ENCODE measurements around the gene CFD. TPM values are rescaled to one million over a fixed set of nuclear protein-coding genes. Genes with fewer than 3 reads are reported as not detected.

Gene CFD
- total and polyA plus RNA-seq, 10 of the 15 experiments (the other 5 are each of a cell fraction or from before 2014, with no cell fraction given): 0.05 to 1.1 (median 0.38) TPM; not detected in 4

DNA sequence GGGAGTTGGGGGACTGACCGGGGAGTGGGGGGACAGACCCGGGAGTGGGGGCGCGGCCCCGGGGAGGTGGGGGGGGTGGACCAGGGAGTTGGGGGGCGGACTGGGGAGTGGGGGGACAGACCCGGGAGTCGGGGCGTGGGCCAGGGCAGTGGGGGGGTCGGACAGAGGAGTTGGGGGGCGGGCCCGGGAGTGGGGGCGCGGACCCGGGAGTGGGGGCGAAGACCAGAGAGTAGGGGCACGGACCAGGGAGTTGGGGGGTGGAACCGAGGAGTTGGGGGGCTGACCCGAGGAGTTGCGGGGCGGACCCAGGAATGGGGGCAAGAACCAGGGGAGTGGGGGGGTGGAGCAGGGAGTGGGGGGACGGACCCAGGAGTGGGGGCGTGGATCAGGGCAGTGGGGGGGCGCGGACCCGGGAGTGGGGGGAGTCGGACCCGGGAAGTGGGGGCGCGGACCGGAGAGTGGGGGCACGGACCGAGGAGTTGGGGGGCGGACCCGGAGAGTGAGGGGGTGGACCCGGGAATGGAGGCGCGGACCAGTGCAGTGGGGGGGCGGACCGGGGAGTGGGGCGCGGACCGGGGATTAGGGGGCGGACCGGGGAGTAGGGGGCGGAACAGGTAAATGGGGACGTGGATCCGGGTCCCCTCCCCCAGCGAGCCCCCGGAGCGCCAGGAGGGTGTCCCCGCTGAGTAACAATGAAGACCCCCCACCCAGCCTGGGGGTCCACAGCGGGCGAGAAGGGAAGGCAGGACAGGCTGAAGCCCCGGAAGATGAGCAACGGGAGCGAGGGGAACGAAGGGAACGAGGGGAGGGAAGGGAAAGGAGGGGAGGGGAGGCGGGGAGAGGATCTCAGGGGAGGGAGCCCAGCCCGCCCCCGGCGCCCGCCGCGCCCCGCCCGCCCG lies 53.0 kb downstream of the CFD start:
- in situ Hi-C loops (cut with MboI): no loop called here
- DNase-seq (ENCODE audit: low read depth, low spot score) (no peak), FAIRE-seq (no peak), ATAC-seq (no peak)
- Histone ChIP-seq H3K4me1 (ENCODE audit: control insufficient read depth, insufficient read depth, low read length) (peaks cover 26% of the 10 kb centered on the region), H3K9ac (ENCODE audit: control insufficient read depth, insufficient read depth, low read length) (peak overlapping the region; percentile 89; the same call in 1 of the 2 replicates), H3K4me3 (peak overlapping the region; percentile 74; the same call in 1 of the 2 replicates), H3K9me3 (replicated peaks; ENCODE audit: control insufficient read depth, insufficient read depth, low read length) (no peaks in the 10 kb centered on the region), H2AFZ (ENCODE audit: control insufficient read depth, low read depth, low read length) (no peak overlapping the region), H3K79me2 (ENCODE audit: control insufficient read depth, insufficient read depth, low read length) (peaks cover 15% of the 10 kb centered on the region), H3K27me3 (replicated peaks in 1 of 2; ENCODE audit: control insufficient read depth in 2 of 2, insufficient read depth in 2 of 2, low read length in 1 of 2) (no peaks in the 10 kb centered on the region; a peak in 1 of 4 replicates), H4K20me1 (ENCODE audit: control insufficient read depth, insufficient read depth) (no peaks in the 10 kb centered on the region), H3K4me2 (ENCODE audit: control insufficient read depth, insufficient read depth) (peak overlapping the region; percentile 48; the same call in 1 of the 2 replicates), H3K36me3 (ENCODE audit: control insufficient read depth in 2 of 2, insufficient read depth in 2 of 2, low read length in 1 of 2) (no peaks in the 10 kb centered on the region; a peak in 1 of 4 replicates), H3K27ac (ENCODE audit: control insufficient read depth, insufficient read depth) (peak overlapping the region; percentile 77)
- 2% methylated on average over 8 of the region's 69 CpGs for WGBS (ENCODE audit: insufficient coverage, insufficient replicate concordance, low lambda C conversion rate, missing lambda C conversion rate)
- ChIA-PET RAD21 (ENCODE audit: unreplicated experiment) (no interaction called here), CTCF (no interaction called here), POLR2A (no interaction called here), SMC1A (ENCODE audit: uncharacterized antibody, unreplicated experiment) (no interaction called here)
- intact Hi-C loops (cut with micrococcal nuclease; ENCODE audit: unreplicated experiment): no loop called here
- no TSS peak for BruUV-seq (replicated peaks)
- TF ChIP-seq MEF2B (IDR thresholded peaks at IDR 0.05; ENCODE audit: partially characterized antibody, poor library complexity, severe bottlenecking): no peak
- TF ChIP-seq ZNF24 (IDR thresholded peaks at IDR 0.05): no peak
- TF ChIP-seq RELA (IDR thresholded peaks at IDR 0.05; ENCODE audit: borderline replicate concordance, partially characterized antibody): no peak
- peak; percentile 29; the same call in 1 of the 2 replicates for TF ChIP-seq CREB1 (IDR thresholded peaks at IDR 0.05; ENCODE audit: low read depth)
- TF ChIP-seq KAT2A (conservative IDR thresholded peaks at IDR 0.05; ENCODE audit: control insufficient read depth, low read depth, low read length): no peak
- TF ChIP-seq, protein P1, sequence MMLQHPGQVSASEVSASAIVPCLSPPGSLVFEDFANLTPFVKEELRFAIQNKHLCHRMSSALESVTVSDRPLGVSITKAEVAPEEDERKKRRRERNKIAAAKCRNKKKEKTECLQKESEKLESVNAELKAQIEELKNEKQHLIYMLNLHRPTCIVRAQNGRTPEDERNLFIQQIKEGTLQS (IDR thresholded peaks at IDR 0.05; ENCODE audit: borderline replicate concordance, extremely low read depth, low read depth, low read length): no peak
- no peak for TF ChIP-seq CBX5 (IDR thresholded peaks at IDR 0.05; ENCODE audit: low read depth)
- TF ChIP-seq, protein P2, sequence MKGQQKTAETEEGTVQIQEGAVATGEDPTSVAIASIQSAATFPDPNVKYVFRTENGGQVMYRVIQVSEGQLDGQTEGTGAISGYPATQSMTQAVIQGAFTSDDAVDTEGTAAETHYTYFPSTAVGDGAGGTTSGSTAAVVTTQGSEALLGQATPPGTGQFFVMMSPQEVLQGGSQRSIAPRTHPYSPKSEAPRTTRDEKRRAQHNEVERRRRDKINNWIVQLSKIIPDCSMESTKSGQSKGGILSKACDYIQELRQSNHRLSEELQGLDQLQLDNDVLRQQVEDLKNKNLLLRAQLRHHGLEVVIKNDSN (IDR thresholded peaks at IDR 0.05; ENCODE audit: borderline replicate concordance, extremely low read length, insufficient read depth, low read depth, low read length): no peak
- no peak for TF ChIP-seq SUPT20H (IDR thresholded peaks at IDR 0.05; ENCODE audit: borderline replicate concordance, control insufficient read depth, low read depth, low read length)

MicroRNA genes within 50 kb of the gene (microRNA counts, 767-probe panel; counts per million panel counts)
- 55.3 counts per million for microRNA hsa-miR-3187-3p

Small RNA genes within 50 kb of the gene (microRNA-seq; reads per million reads assigned to microRNA genes)
- gene MIR3187: 85.6 reads per million, percentile 73 among the genes with 10 or more reads in this experiment

Small RNA genes within 50 kb of the gene (small RNA-seq; reads per million reads assigned to genes)
- gene MIR3187 (not detected), gene RNU6-9 (2.7 reads per million, percentile 73 among the genes with 10 or more reads in this experiment)

Other genes with a start within 250 kb of the CFD start
Only the 7 nearest of the 26 such genes appear.
- not detected in 2 replicates for gene PLPPR3, start 37.7 kb upstream of the CFD start, total RNA-seq (2014; rRNA removed)
- not detected in 2 replicates for gene PLPPR3, start 37.7 kb upstream of the CFD start, total RNA-seq (2014; rRNA removed; fragmentation: Illumina TruSeq; extraction: Trizol)
- not detected in 2 replicates for gene PLPPR3, start 37.7 kb upstream of the CFD start, total RNA-seq (2021)
- not detected in 2 replicates for gene PLPPR3, start 37.7 kb upstream of the CFD start, polyA plus RNA-seq (2011; rRNA removed)
- gene PLPPR3, start 37.7 kb upstream of the CFD start, polyA plus RNA-seq (2014; fragmentation: Illumina TruSeq; extraction: Trizol): not detected in 2 replicates
- gene PLPPR3, start 37.7 kb upstream of the CFD start, polyA plus RNA-seq (2014; fragmentation: Nextera tagmentation; extraction: Ambion mirVana): not detected
- gene PLPPR3, start 37.7 kb upstream of the CFD start, polyA plus RNA-seq (2014; rRNA removed): not detected in 2 replicates
- under 1 TPM in 1 of 2 experiments, not detected in 1; 0.07 TPM for gene PLPPR3, start 37.7 kb upstream of the CFD start, polyA plus RNA-seq (2016; fragmentation: Nextera tagmentation; extraction: Ambion mirVana)
- not detected in 2 replicates for gene AZU1, start 31.8 kb upstream of the CFD start, total RNA-seq (2014; rRNA removed)
- not detected in 2 replicates for gene AZU1, start 31.8 kb upstream of the CFD start, total RNA-seq (2014; rRNA removed; fragmentation: Illumina TruSeq; extraction: Trizol)
- not detected in 2 replicates for gene AZU1, start 31.8 kb upstream of the CFD start, total RNA-seq (2021)
- not detected in 2 replicates for gene AZU1, start 31.8 kb upstream of the CFD start, polyA plus RNA-seq (2011; rRNA removed)
- gene AZU1, start 31.8 kb upstream of the CFD start, polyA plus RNA-seq (2014; fragmentation: Illumina TruSeq; extraction: Trizol): not detected in 2 replicates
- not detected for gene AZU1, start 31.8 kb upstream of the CFD start, polyA plus RNA-seq (2014; fragmentation: Nextera tagmentation; extraction: Ambion mirVana)
- gene AZU1, start 31.8 kb upstream of the CFD start, polyA plus RNA-seq (2014; rRNA removed): 0.27 TPM in 1 of 2 replicates, not detected in the other
- not detected for gene AZU1, start 31.8 kb upstream of the CFD start, polyA plus RNA-seq (2016; fragmentation: Nextera tagmentation; extraction: Ambion mirVana)
- not detected in 2 replicates for gene PRTN3, start 18.7 kb upstream of the CFD start, total RNA-seq (2014; rRNA removed)
- not detected in 2 replicates for gene PRTN3, start 18.7 kb upstream of the CFD start, total RNA-seq (2014; rRNA removed; fragmentation: Illumina TruSeq; extraction: Trizol)
- not detected in 2 replicates for gene PRTN3, start 18.7 kb upstream of the CFD start, total RNA-seq (2021)
- gene PRTN3, start 18.7 kb upstream of the CFD start, polyA plus RNA-seq (2011; rRNA removed): 0.08 TPM in 1 of 2 replicates, not detected in the other
- not detected in 2 replicates for gene PRTN3, start 18.7 kb upstream of the CFD start, polyA plus RNA-seq (2014; fragmentation: Illumina TruSeq; extraction: Trizol)
- not detected for gene PRTN3, start 18.7 kb upstream of the CFD start, polyA plus RNA-seq (2014; fragmentation: Nextera tagmentation; extraction: Ambion mirVana)
- not detected in 2 replicates for gene PRTN3, start 18.7 kb upstream of the CFD start, polyA plus RNA-seq (2014; rRNA removed)
- not detected for gene PRTN3, start 18.7 kb upstream of the CFD start, polyA plus RNA-seq (2016; fragmentation: Nextera tagmentation; extraction: Ambion mirVana)
- gene ELANE, start 7.4 kb upstream of the CFD start, total RNA-seq (2014; rRNA removed): not detected in 2 replicates
- not detected in 2 replicates for gene ELANE, start 7.4 kb upstream of the CFD start, total RNA-seq (2014; rRNA removed; fragmentation: Illumina TruSeq; extraction: Trizol)
- not detected in 2 replicates for gene ELANE, start 7.4 kb upstream of the CFD start, total RNA-seq (2021)
- gene ELANE, start 7.4 kb upstream of the CFD start, polyA plus RNA-seq (2011; rRNA removed): not detected in 2 replicates
- not detected in 2 replicates for gene ELANE, start 7.4 kb upstream of the CFD start, polyA plus RNA-seq (2014; fragmentation: Illumina TruSeq; extraction: Trizol)
- gene ELANE, start 7.4 kb upstream of the CFD start, polyA plus RNA-seq (2014; fragmentation: Nextera tagmentation; extraction: Ambion mirVana): not detected
- gene ELANE, start 7.4 kb upstream of the CFD start, polyA plus RNA-seq (2014; rRNA removed): not detected in 2 replicates
- not detected for gene ELANE, start 7.4 kb upstream of the CFD start, polyA plus RNA-seq (2016; fragmentation: Nextera tagmentation; extraction: Ambion mirVana)
- 10.7 and 14.5 TPM in 2 replicates for gene MED16, start 33.5 kb downstream of the CFD start, total RNA-seq (2014; rRNA removed)
- 4.7 and 6.4 TPM in 2 replicates for gene MED16, start 33.5 kb downstream of the CFD start, total RNA-seq (2014; rRNA removed; fragmentation: Illumina TruSeq; extraction: Trizol)
- gene MED16, start 33.5 kb downstream of the CFD start, total RNA-seq (2021): 48.2 and 49.4 TPM in 2 replicates
- 3.8 and 12.7 TPM in 2 replicates for gene MED16, start 33.5 kb downstream of the CFD start, polyA plus RNA-seq (2011; rRNA removed)
- gene MED16, start 33.5 kb downstream of the CFD start, polyA plus RNA-seq (2014; fragmentation: Illumina TruSeq; extraction: Trizol): 0.19 and 3.5 TPM in 2 replicates
- gene MED16, start 33.5 kb downstream of the CFD start, polyA plus RNA-seq (2014; fragmentation: Nextera tagmentation; extraction: Ambion mirVana): 1 to 10 TPM in 1 of 2 experiments, under 1 TPM in 1; 0.56 to 3.5 TPM
- gene MED16, start 33.5 kb downstream of the CFD start, polyA plus RNA-seq (2014; rRNA removed): 24.4 and 28.9 TPM in 2 replicates
- gene MED16, start 33.5 kb downstream of the CFD start, polyA plus RNA-seq (2016; fragmentation: Nextera tagmentation; extraction: Ambion mirVana): 10 to 100 TPM; 49.6 to 51.1 TPM
- not detected in 2 replicates for gene RNU6-9, start 33.8 kb downstream of the CFD start, total RNA-seq (2014; rRNA removed)
- gene RNU6-9, start 33.8 kb downstream of the CFD start, total RNA-seq (2014; rRNA removed; fragmentation: Illumina TruSeq; extraction: Trizol): not detected in 2 replicates
- not detected in 2 replicates for gene RNU6-9, start 33.8 kb downstream of the CFD start, total RNA-seq (2021)
- gene RNU6-9, start 33.8 kb downstream of the CFD start, polyA plus RNA-seq (2011; rRNA removed): not detected in 2 replicates
- gene RNU6-9, start 33.8 kb downstream of the CFD start, polyA plus RNA-seq (2014; fragmentation: Illumina TruSeq; extraction: Trizol): not detected in 2 replicates
- not detected for gene RNU6-9, start 33.8 kb downstream of the CFD start, polyA plus RNA-seq (2014; fragmentation: Nextera tagmentation; extraction: Ambion mirVana)
- gene RNU6-9, start 33.8 kb downstream of the CFD start, polyA plus RNA-seq (2014; rRNA removed): not detected in 2 replicates
- not detected for gene RNU6-9, start 33.8 kb downstream of the CFD start, polyA plus RNA-seq (2016; fragmentation: Nextera tagmentation; extraction: Ambion mirVana)
- gene R3HDM4, start 53.6 kb downstream of the CFD start, total RNA-seq (2014; rRNA removed): 24.3 and 28.1 TPM in 2 replicates
- gene R3HDM4, start 53.6 kb downstream of the CFD start, total RNA-seq (2014; rRNA removed; fragmentation: Illumina TruSeq; extraction: Trizol): 18.2 and 19.6 TPM in 2 replicates
- gene R3HDM4, start 53.6 kb downstream of the CFD start, total RNA-seq (2021): 51.6 and 54.5 TPM in 2 replicates
- gene R3HDM4, start 53.6 kb downstream of the CFD start, polyA plus RNA-seq (2011; rRNA removed): 12.1 and 26.1 TPM in 2 replicates
- gene R3HDM4, start 53.6 kb downstream of the CFD start, polyA plus RNA-seq (2014; fragmentation: Illumina TruSeq; extraction: Trizol): 16.4 and 27.2 TPM in 2 replicates
- gene R3HDM4, start 53.6 kb downstream of the CFD start, polyA plus RNA-seq (2014; fragmentation: Nextera tagmentation; extraction: Ambion mirVana): 1 to 10 TPM; 1.3 to 4.2 TPM
- gene R3HDM4, start 53.6 kb downstream of the CFD start, polyA plus RNA-seq (2014; rRNA removed): 65.8 and 78.8 TPM in 2 replicates
- gene R3HDM4, start 53.6 kb downstream of the CFD start, polyA plus RNA-seq (2016; fragmentation: Nextera tagmentation; extraction: Ambion mirVana): 10 to 100 TPM; 36.0 to 44.0 TPM